CD4-positive, alpha-beta T cell (primary cell): Measurements from ENCODE around the gene SDK1. TPM values are rescaled to one million over a fixed set of nuclear protein-coding genes. Genes with fewer than 3 reads are reported as not detected.

Source experiments
- ATAC-seq: fragments of 200-7000 bp; cut with Tn5 transposase; one replicate; pipeline ENCODE4 v1.10.0; 2022; ENCODE audit warnings: mild to moderate bottlenecking; ENCODE audit not compliant: poor library complexity
- CTCF ChIA-PET: fragments of 350-600 bp; sonication (Branson Sonifier 250); formaldehyde crosslinking; loops from one replicate; lab custom pipeline; 2021; ENCODE audit warnings: antibody characterized with exemption, inconsistent platforms; lab: Charles Lee
- POLR2A ChIA-PET: fragments of 350-600 bp; sonication (Branson Sonifier 250); formaldehyde crosslinking; loops from one replicate; lab custom pipeline; 2021; ENCODE audit warnings: antibody characterized with exemption, inconsistent platforms; lab: Charles Lee
- DNase-seq, 14 experiments: peaks; one replicate each; pipeline ENCODE4 v3.0.0-alpha.2; 2013 to 2020; ENCODE audit warnings: mixed read lengths in 2 of 14
- H3K27ac ChIP-seq, 2 donors: one replicate each; pipeline versions ENCODE4 v1.5.1 to v1.7.0; 2013; ENCODE audit warnings: low read length in 2 of 2, low read depth in 1 of 2, mild to moderate bottlenecking in 1 of 2
- H3K27me3 ChIP-seq, 2 experiments: 1 replicate in 1 of 2; 2 replicates in 1 of 2; pipeline versions ENCODE4 v1.6.1 to v1.7.0; 2013; ENCODE audit warnings: low read length in 2 of 2, control low read depth in 1 of 2, mild to moderate bottlenecking in 1 of 2, moderate library complexity in 1 of 2; ENCODE audit not compliant: insufficient read depth in 2 of 2, control insufficient read depth in 1 of 2
- H3K36me3 ChIP-seq: one replicate; pipeline ENCODE4 v1.6.1; 2013; ENCODE audit warnings: low read length, control low read depth; ENCODE audit not compliant: insufficient read depth
- H3K4me1 ChIP-seq: one replicate; pipeline ENCODE4 v1.6.1; 2013; ENCODE audit warnings: low read length, control low read depth; ENCODE audit not compliant: insufficient read depth
- H3K4me3 ChIP-seq: one replicate; pipeline ENCODE4 v1.5.1; 2013; ENCODE audit warnings: mild to moderate bottlenecking, low read length, moderate library complexity
- H3K9me3 ChIP-seq, 2 experiments: 1 replicate in 1 of 2; 2 replicates in 1 of 2; pipeline versions ENCODE4 v1.6.1 to v1.7.0; 2013; ENCODE audit warnings: low read length in 2 of 2, mild to moderate bottlenecking in 2 of 2, control low read depth in 1 of 2, moderate library complexity in 1 of 2; ENCODE audit not compliant: control insufficient read depth in 1 of 2, insufficient read depth in 1 of 2
- H3K27ac Mint-ChIP-seq: one replicate; pipeline ENCODE4 v1.8.0; 2020; ENCODE audit warnings: mixed read lengths
- H3K27me3 Mint-ChIP-seq: one replicate; pipeline ENCODE4 v1.8.0; 2021; ENCODE audit warnings: mixed read lengths
- H3K36me3 Mint-ChIP-seq: one replicate; pipeline ENCODE4 v1.8.0; 2021; ENCODE audit warnings: low read depth, mixed read lengths
- H3K4me1 Mint-ChIP-seq: one replicate; pipeline ENCODE4 v1.8.0; 2021; ENCODE audit warnings: low read depth, mixed read lengths
- H3K4me3 Mint-ChIP-seq: one replicate; pipeline ENCODE4 v1.8.0; 2020; ENCODE audit warnings: mild to moderate bottlenecking, mixed read lengths
- H3K9me3 Mint-ChIP-seq: one replicate; pipeline ENCODE4 v1.8.0; 2020; ENCODE audit warnings: mixed read lengths
- intact Hi-C, 2 experiments: fragments of 100-400 bp; cut with DNase I in 1 of 2; cut with micrococcal nuclease in 1 of 2; formaldehyde crosslinking; loops; one replicate each; pipeline versions ENCODE4 v1.15.1 to v1.9.0; 2023 to 2025; cut with DNase I, micrococcal nuclease
- total RNA-seq, 174 experiments: library from RNA in 2 of 174; stranded (reverse) in 2 of 174; gene quantifications; one replicate each; pipeline ENCODE4 v1.2.3 and lab custom pipeline; 2021 to 2026
- TF ChIP-seq, protein P1 (sequence below): fragments of 200-600 bp; IDR thresholded peaks from one replicate; pipeline ENCODE4 v1.8.0; 2022; ENCODE audit warnings: antibody characterized with exemption, mild to moderate bottlenecking

SDK1 gene
- total RNA-seq, 2 experiments from 2014 or later = 1.1 to 1.3 TPM

DNA sequence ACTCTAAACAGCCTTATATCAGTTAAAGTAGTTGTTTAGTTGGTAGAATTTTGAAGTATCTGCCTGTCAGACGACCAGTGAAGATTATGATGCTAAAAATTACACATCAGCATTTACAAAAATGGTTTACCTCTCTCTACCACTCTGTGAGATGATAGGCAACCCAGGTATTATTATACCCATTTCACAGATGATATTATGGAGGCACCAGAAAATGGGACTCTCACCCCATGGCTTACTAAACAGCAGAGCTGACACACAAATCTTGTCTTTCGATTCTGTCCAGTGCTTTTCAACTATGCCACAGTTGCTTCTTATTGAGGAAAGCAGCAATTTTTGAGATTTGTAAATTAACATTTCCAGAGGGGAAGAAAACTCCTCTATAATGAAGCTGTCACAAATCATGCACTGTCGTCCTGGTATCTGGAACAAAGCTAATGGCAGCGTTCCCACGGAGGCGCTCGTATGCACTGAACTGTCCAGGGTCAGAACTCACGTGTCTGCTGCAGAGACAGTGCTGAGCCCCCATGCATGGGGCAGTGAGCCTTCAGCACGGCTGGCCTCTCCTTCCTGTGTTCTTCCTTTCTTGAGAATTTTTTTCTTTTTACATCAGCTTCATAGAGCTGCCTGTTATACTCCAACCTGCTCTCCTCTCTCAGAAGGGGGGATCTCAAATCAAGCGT, 381.1 kb downstream of the SDK1 start:
- H3K27me3 Mint-ChIP-seq = peaks cover 4% of the 10 kb centered on the region

DNA sequence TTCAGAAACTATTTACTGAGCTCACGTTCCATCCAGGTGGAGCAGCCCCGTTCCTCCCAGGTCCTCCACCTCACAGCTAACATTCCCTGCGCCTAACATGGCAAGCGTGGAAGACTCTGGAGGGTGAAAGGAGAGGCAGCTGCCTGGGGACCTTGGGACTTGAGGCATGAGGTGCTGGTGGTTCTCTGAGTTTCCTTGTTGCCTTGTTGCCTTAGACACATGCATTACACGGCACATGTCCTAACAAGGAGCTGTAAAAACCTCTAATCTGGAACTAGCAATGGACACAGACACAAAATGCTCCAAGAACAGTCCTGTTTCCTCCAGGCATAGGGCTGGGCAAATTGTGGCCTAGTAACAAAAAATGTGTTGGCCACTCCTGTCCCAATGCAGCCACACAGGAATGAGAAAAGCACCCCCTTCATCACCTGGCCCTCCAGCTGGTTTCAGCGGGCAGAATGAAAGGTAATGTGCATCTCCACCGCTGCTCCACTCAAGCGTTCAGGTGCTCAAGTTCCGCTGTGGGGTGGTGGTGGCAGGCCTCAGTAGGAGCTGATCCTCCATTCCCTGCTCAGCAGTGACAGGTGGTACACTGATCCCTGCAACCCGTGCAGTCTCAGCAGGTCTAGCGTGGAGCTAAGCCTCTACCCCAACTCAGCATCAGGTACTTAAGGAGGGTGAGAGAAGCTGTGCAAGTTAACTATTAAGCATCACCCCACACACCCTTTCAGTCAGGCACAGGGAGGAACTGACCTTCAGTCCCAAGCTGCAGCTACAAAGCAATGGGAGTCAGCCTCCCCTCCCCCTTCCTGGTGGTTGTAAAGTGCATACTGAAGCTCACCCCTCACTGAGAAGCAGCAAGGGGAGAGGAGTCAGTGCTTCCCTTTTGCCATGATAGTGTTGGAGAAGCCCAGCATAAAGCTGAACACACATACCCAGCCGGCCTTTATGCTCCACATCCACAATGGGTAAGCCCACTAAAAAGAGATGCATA, 382.8 kb downstream of the SDK1 start:
- H3K4me3 ChIP-seq = no peak overlapping the region
- H3K27ac Mint-ChIP-seq = no peak overlapping the region
- DNase-seq (no peak), ATAC-seq (no peak)
- H3K4me1 ChIP-seq = no peaks in the 10 kb centered on the region
- no peaks in the 10 kb centered on the region for H3K27me3 ChIP-seq
- H3K36me3 Mint-ChIP-seq = no peaks in the 10 kb centered on the region
- ChIA-PET CTCF (no interaction called here), POLR2A (no interaction called here)
- no peak overlapping the region for H3K4me3 Mint-ChIP-seq
- intact Hi-C loops = no loop called here
- H3K9me3 ChIP-seq = no peaks in the 10 kb centered on the region
- H3K27ac ChIP-seq = no peak overlapping the region
- TF ChIP-seq, protein P1, sequence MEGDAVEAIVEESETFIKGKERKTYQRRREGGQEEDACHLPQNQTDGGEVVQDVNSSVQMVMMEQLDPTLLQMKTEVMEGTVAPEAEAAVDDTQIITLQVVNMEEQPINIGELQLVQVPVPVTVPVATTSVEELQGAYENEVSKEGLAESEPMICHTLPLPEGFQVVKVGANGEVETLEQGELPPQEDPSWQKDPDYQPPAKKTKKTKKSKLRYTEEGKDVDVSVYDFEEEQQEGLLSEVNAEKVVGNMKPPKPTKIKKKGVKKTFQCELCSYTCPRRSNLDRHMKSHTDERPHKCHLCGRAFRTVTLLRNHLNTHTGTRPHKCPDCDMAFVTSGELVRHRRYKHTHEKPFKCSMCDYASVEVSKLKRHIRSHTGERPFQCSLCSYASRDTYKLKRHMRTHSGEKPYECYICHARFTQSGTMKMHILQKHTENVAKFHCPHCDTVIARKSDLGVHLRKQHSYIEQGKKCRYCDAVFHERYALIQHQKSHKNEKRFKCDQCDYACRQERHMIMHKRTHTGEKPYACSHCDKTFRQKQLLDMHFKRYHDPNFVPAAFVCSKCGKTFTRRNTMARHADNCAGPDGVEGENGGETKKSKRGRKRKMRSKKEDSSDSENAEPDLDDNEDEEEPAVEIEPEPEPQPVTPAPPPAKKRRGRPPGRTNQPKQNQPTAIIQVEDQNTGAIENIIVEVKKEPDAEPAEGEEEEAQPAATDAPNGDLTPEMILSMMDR = no peak
- H3K9me3 Mint-ChIP-seq = peaks cover under 1% of the 10 kb centered on the region
- no peaks in the 10 kb centered on the region for H3K4me1 Mint-ChIP-seq
- peaks cover 4% of the 10 kb centered on the region for H3K27me3 Mint-ChIP-seq
- no peaks in the 10 kb centered on the region for H3K36me3 ChIP-seq

More for the DNA sequence above, 381.1 kb downstream of the SDK1 start:
- H3K27ac ChIP-seq = no peak overlapping the region
- DNase-seq (no peak), ATAC-seq (no peak)
- no peak overlapping the region for H3K4me3 ChIP-seq
- intact Hi-C loops = no loop called here
- no peaks in the 10 kb centered on the region for H3K9me3 Mint-ChIP-seq
- H3K36me3 Mint-ChIP-seq = no peaks in the 10 kb centered on the region
- TF ChIP-seq, protein P1 = no peak
- H3K4me1 Mint-ChIP-seq = no peaks in the 10 kb centered on the region
- ChIA-PET CTCF (no interaction called here), POLR2A (no interaction called here)
- no peaks in the 10 kb centered on the region for H3K9me3 ChIP-seq
- no peaks in the 10 kb centered on the region for H3K27me3 ChIP-seq
- no peaks in the 10 kb centered on the region for H3K36me3 ChIP-seq
- H3K4me1 ChIP-seq = no peaks in the 10 kb centered on the region
- no peak overlapping the region for H3K4me3 Mint-ChIP-seq
- H3K27ac Mint-ChIP-seq = no peak overlapping the region

DNA sequence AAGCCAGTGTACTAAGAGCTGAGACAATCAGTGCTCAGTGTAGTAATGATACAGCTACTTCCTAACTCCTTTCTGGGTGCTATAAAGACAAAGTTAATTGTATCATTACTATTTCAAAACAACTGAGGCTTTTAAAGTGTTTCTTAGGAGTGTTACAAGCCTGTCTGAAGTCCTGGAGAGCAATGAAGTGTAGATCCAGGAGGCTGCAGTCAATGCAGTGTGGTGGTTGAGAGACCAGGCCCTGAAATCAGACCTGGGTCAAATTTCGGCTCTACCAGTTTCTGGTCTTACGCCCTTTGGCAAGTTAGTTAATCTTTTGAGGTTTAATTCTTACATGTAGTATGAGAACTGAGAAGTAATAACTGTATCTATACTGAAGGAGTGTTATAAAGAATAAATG, 387.0 kb downstream of the SDK1 start:
- POLR2A ChIA-PET = no interaction called here
- Histone ChIP-seq H3K4me1 (no peaks in the 10 kb centered on the region), H3K27ac (no peak overlapping the region), H3K4me3 (no peak overlapping the region), H3K36me3 (no peaks in the 10 kb centered on the region), H3K9me3 (no peaks in the 10 kb centered on the region), H3K27me3 (no peaks in the 10 kb centered on the region)
- CTCF ChIA-PET = no interaction called here
- Mint-ChIP-seq H3K27ac (no peak overlapping the region), H3K4me1 (no peaks in the 10 kb centered on the region), H3K36me3 (no peaks in the 10 kb centered on the region), H3K4me3 (no peak overlapping the region), H3K9me3 (peaks cover 4% of the 10 kb centered on the region), H3K27me3 (no peaks in the 10 kb centered on the region)
- ATAC-seq (no peak), DNase-seq (no peak)
- intact Hi-C loops = no loop called here
- TF ChIP-seq, protein P1 = no peak
